GM18505 (cell line): Measurements from ENCODE around the gene GLI2.

Experiments
- ATAC-seq: cut with Tn5 transposase; IDR thresholded peaks from one replicate; pipeline ENCODE4 v1.9.1; 2021; ENCODE audit not compliant: unreplicated experiment
- POLR2A ChIP-seq: IDR thresholded peaks from 4 replicates; pipeline ENCODE4 v1.6.1; 2011; ENCODE audit warnings: borderline replicate concordance; ENCODE audit not compliant: insufficient read depth, insufficient read length; ENCODE audit errors: extremely low read depth

GLI2 gene

GRCh38 chr2:120702801-120703200, 32.9 kb upstream of the GLI2 start:
- no peak for TF ChIP-seq POLR2A
- no peak for ATAC-seq

GRCh38 chr2:120703330-120703994, 32.2 kb upstream of the GLI2 start:
- ATAC-seq, result no peak
- TF ChIP-seq POLR2A, result no peak

GRCh38 chr2:120704696-120705095, 31.0 kb upstream of the GLI2 start:
- no peak for TF ChIP-seq POLR2A
- ATAC-seq, result no peak

- TF ChIP-seq POLR2A, result no peak
- ATAC-seq, result no peak
These were observed 27.9 kb upstream of the GLI2 start for GRCh38 chr2:120707816-120708215.

GRCh38 chr2:120708944-120709607, 26.6 kb upstream of the GLI2 start:
- ATAC-seq, result no peak
- TF ChIP-seq POLR2A, result no peak

- no peak for ATAC-seq
- TF ChIP-seq POLR2A, result no peak
These were observed 26.0 kb upstream of the GLI2 start for GRCh38 chr2:120709608-120710041.

GRCh38 chr2:120710256-120710655, 25.4 kb upstream of the GLI2 start:
- no peak for ATAC-seq
- no peak for TF ChIP-seq POLR2A

GRCh38 chr2:120711694-120712093, 24.0 kb upstream of the GLI2 start:
- TF ChIP-seq POLR2A, result no peak
- no peak for ATAC-seq

- no peak for ATAC-seq
- no peak for TF ChIP-seq POLR2A
These were observed 23.4 kb upstream of the GLI2 start for GRCh38 chr2:120712180-120712681.

- TF ChIP-seq POLR2A, result no peak
These were observed 20.3 kb upstream of the GLI2 start for GRCh38 chr2:120715353-120715752.

GRCh38 chr2:120715941-120716340, 19.7 kb upstream of the GLI2 start:
- TF ChIP-seq POLR2A, result no peak
- ATAC-seq, result no peak

More at GRCh38 chr2:120715353-120715752, 20.3 kb upstream of the GLI2 start:
- no peak for ATAC-seq

- no peak for ATAC-seq
- TF ChIP-seq POLR2A, result no peak
These were observed 18.8 kb upstream of the GLI2 start for GRCh38 chr2:120716641-120717585.

- no peak for TF ChIP-seq POLR2A
- no peak for ATAC-seq
These were observed 16.2 kb upstream of the GLI2 start for GRCh38 chr2:120719491-120719890.
